ENCODE measurements around the gene NUP133. TPM values are rescaled to one million over a fixed set of nuclear protein-coding genes. Genes with fewer than 3 reads are reported as not detected.

NUP133 gene
- total and polyA plus RNA-seq, 2 donors (not counting 1 experiment from before 2014, with no cell fraction given) = 10.5 to 50.5 TPM

GRCh38 chr1:229447809-229448252 lies 60.3 kb downstream of the NUP133 start:
- Histone ChIP-seq H3K9ac (ENCODE audit: low read length) (no peak overlapping the region), H3K9me3 (ENCODE audit: control extremely low read depth in 1 of 3, control insufficient read depth in 2 of 3, insufficient read depth in 1 of 3, low read length in 2 of 3) (no peaks in the 10 kb centered on the region), H3K4me1 (ENCODE audit: control insufficient read depth in 2 of 2, insufficient read depth in 2 of 2, low read length in 2 of 2) (no peaks in the 10 kb centered on the region), H3K36me3 (replicated peaks in 1 of 2; ENCODE audit: control extremely low read depth in 1 of 2, control insufficient read depth in 1 of 2, extremely low read depth in 1 of 2, insufficient read depth in 2 of 2, low read length in 1 of 2) (peaks cover 8 to 37% of the 10 kb centered on the region in 2 experiments), H3K4me2 (replicated peaks; ENCODE audit: low read depth, low read length, poor library complexity, severe bottlenecking) (no peak overlapping the region), H4K20me1 (ENCODE audit: control insufficient read depth, insufficient read depth, low read length, poor library complexity, severe bottlenecking) (no peaks in the 10 kb centered on the region), H3K79me2 (ENCODE audit: control insufficient read depth, insufficient read depth, low read length) (no peaks in the 10 kb centered on the region), H2AFZ (ENCODE audit: insufficient read depth, low read depth, low read length, poor library complexity, severe bottlenecking) (no peak overlapping the region), H3K27me3 (replicated peaks in 1 of 4; ENCODE audit: control extremely low read depth in 1 of 4, control insufficient read depth in 3 of 4, insufficient read depth in 4 of 4, low read length in 3 of 4) (no peaks in the 10 kb centered on the region), H3K27ac (ENCODE audit: low read length in 2 of 2) (no peak overlapping the region), H3K4me3 (ENCODE audit: control extremely low read depth in 1 of 5, extremely low read depth in 1 of 5, insufficient read depth in 1 of 5, low read depth in 2 of 5, low read length in 4 of 5) (no peak overlapping the region)
- Mint-ChIP-seq H3K27ac (no peak overlapping the region), H3K9me3 (ENCODE audit: insufficient read depth) (no peaks in the 10 kb centered on the region), H3K4me3 (no peak overlapping the region), H3K4me1 (no peaks in the 10 kb centered on the region), H3K27me3 (no peaks in the 10 kb centered on the region)
- ATAC-seq (ENCODE audit: low read depth) (no peak), DNase-seq (no peak)
- POLR2A ChIA-PET = no interaction called here
- CTCF ChIA-PET = no interaction called here
- WGBS (ENCODE audit: insufficient coverage) = 97% methylated on average over 7 of the region's 11 CpGs
- intact Hi-C loops (cut with micrococcal nuclease) = no loop called here
- TF ChIP-seq CTCF (IDR thresholded peaks at IDR 0.05) = no peak
- no peak for TF ChIP-seq EZH2 (IDR thresholded peaks at IDR 0.05; ENCODE audit: borderline replicate concordance, insufficient read depth, low read depth, low read length, poor library complexity, severe bottlenecking)

GRCh38 chr1:229445828-229446227 lies 62.3 kb downstream of the NUP133 start:
- H3K9me3 Mint-ChIP-seq (ENCODE audit: insufficient read depth) = no peaks in the 10 kb centered on the region
- peaks cover 5 to 43% of the 10 kb centered on the region in 2 experiments for H3K36me3 ChIP-seq (replicated peaks in 1 of 2; ENCODE audit: control extremely low read depth in 1 of 2, control insufficient read depth in 1 of 2, extremely low read depth in 1 of 2, insufficient read depth in 2 of 2, low read length in 1 of 2)
- CTCF ChIA-PET = interaction anchor here (1.0 to 1.5 kb wide), 2 partner anchors 36 to 1601 kb away, joined by 3 read pairs; no protein-coding TSS in a partner anchor

More at GRCh38 chr1:229445828-229446227, 62.3 kb downstream of the NUP133 start:
- POLR2A ChIA-PET = no interaction called here
- H3K27me3 ChIP-seq (replicated peaks in 1 of 4; ENCODE audit: control extremely low read depth in 1 of 4, control insufficient read depth in 3 of 4, insufficient read depth in 4 of 4, low read length in 3 of 4) = no peaks in the 10 kb centered on the region
- ATAC-seq (ENCODE audit: low read depth) (no peak), DNase-seq (no peak)
- no peak overlapping the region for H2AFZ ChIP-seq (ENCODE audit: insufficient read depth, low read depth, low read length, poor library complexity, severe bottlenecking)
- no peaks in the 10 kb centered on the region for H3K27me3 Mint-ChIP-seq
- no peak overlapping the region for H3K4me3 ChIP-seq (ENCODE audit: control extremely low read depth in 1 of 5, extremely low read depth in 1 of 5, insufficient read depth in 1 of 5, low read depth in 2 of 5, low read length in 4 of 5)
- no peak overlapping the region for H3K4me2 ChIP-seq (replicated peaks; ENCODE audit: low read depth, low read length, poor library complexity, severe bottlenecking)
- no peak overlapping the region for H3K9ac ChIP-seq (ENCODE audit: low read length)
- H3K27ac Mint-ChIP-seq = no peak overlapping the region
- no peak for TF ChIP-seq CTCF (IDR thresholded peaks at IDR 0.05)
- TF ChIP-seq EZH2 (IDR thresholded peaks at IDR 0.05; ENCODE audit: borderline replicate concordance, insufficient read depth, low read depth, low read length, poor library complexity, severe bottlenecking) = no peak
- intact Hi-C loops (cut with micrococcal nuclease) = no loop called here
- no peaks in the 10 kb centered on the region for H3K9me3 ChIP-seq (ENCODE audit: control extremely low read depth in 1 of 3, control insufficient read depth in 2 of 3, insufficient read depth in 1 of 3, low read length in 2 of 3)
- no peaks in the 10 kb centered on the region for H3K4me1 Mint-ChIP-seq
- no peak overlapping the region for H3K4me3 Mint-ChIP-seq
- no peaks in the 10 kb centered on the region for H3K79me2 ChIP-seq (ENCODE audit: control insufficient read depth, insufficient read depth, low read length)
- no peaks in the 10 kb centered on the region for H4K20me1 ChIP-seq (ENCODE audit: control insufficient read depth, insufficient read depth, low read length, poor library complexity, severe bottlenecking)
- H3K4me1 ChIP-seq (ENCODE audit: control insufficient read depth in 2 of 2, insufficient read depth in 2 of 2, low read length in 2 of 2) = no peaks in the 10 kb centered on the region
- no peak overlapping the region for H3K27ac ChIP-seq (ENCODE audit: low read length in 2 of 2)
- no CpG with 5 or more reads among the region's 4 CpGs for WGBS (ENCODE audit: insufficient coverage)
